ENCODE results near the gene UPK2.
"Not testable (repeated sequence)": the region's sequence is repeated elsewhere in the genome, so short reads cannot be mapped to it uniquely, and the experiment has no call there.

The UPK2 gene

GRCh38 chr11:118948000-118948399, 8.1 kb upstream of the UPK2 start:
- Histone ChIP-seq H3K4me1 (ENCODE audit: control insufficient read depth, insufficient read depth, low read length) (no peaks in the 10 kb centered on the region), H3K36me3 (ENCODE audit: control insufficient read depth, insufficient read depth, low read length) (no peaks in the 10 kb centered on the region), H3K9me3 (ENCODE audit: control insufficient read depth, insufficient read depth, low read depth, low read length) (no peaks in the 10 kb centered on the region), H3K27me3 (ENCODE audit: control insufficient read depth, insufficient read depth, low read length) (peaks cover 3% of the 10 kb centered on the region; the same call in 1 of the 2 replicates), H3K9ac (ENCODE audit: low read length) (no peak overlapping the region), H3K27ac (ENCODE audit: low read depth, low read length) (no peak overlapping the region), H3K4me3 (ENCODE audit: low read depth, low read length) (no peak overlapping the region)

DNA sequence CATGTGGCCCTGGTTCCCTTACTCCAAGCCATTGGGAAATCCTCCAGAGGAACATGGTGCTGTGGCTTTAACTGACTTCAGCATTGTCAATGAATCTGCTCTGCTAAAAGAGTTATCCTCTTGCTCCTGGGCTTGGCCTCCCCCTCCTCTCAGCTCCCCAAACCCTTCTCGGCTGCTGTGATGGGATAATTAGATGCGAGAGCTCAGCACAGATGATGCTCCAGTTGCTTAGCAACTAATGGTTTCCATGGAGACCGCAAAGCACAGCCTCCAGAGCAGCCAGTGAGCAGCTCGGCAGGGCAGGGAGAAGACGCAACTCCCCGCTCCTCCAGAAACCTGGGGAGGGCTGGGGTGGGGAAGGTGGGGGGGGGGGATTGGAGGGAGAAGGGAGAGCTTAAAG, 2.8 kb upstream of the UPK2 start:
- H3K27ac ChIP-seq (ENCODE audit: low read depth, low read length): no peak overlapping the region
- peaks cover 22% of the 10 kb centered on the region for H3K27me3 ChIP-seq (ENCODE audit: control insufficient read depth, insufficient read depth, low read length)
- H3K9ac ChIP-seq (ENCODE audit: low read length): no peak overlapping the region
- H3K9me3 ChIP-seq (ENCODE audit: control insufficient read depth, insufficient read depth, low read depth, low read length): no peaks in the 10 kb centered on the region
- H3K4me1 ChIP-seq (ENCODE audit: control insufficient read depth, insufficient read depth, low read length): peaks cover 6% of the 10 kb centered on the region; the same call in 1 of the 2 replicates
- no peaks in the 10 kb centered on the region for H3K36me3 ChIP-seq (ENCODE audit: control insufficient read depth, insufficient read depth, low read length)
- no peak overlapping the region for H3K4me3 ChIP-seq (ENCODE audit: low read depth, low read length)

GRCh38 chr11:118953976-118954375, 2.1 kb upstream of the UPK2 start:
- not testable (repeated sequence) for H3K9me3 ChIP-seq (ENCODE audit: control insufficient read depth, insufficient read depth, low read depth, low read length); H3K36me3 ChIP-seq (ENCODE audit: control insufficient read depth, insufficient read depth, low read length); H3K4me1 ChIP-seq (ENCODE audit: control insufficient read depth, insufficient read depth, low read length); H3K4me3 ChIP-seq (ENCODE audit: low read depth, low read length); H3K9ac ChIP-seq (ENCODE audit: low read length); H3K27ac ChIP-seq (ENCODE audit: low read depth, low read length)
- peaks cover 22% of the 10 kb centered on the region for H3K27me3 ChIP-seq (ENCODE audit: control insufficient read depth, insufficient read depth, low read length)

GRCh38 chr11:118956847-118957469, 860 bp downstream of the UPK2 start:
- H3K36me3 ChIP-seq (ENCODE audit: control insufficient read depth, insufficient read depth, low read length): no peaks in the 10 kb centered on the region
- H3K4me3 ChIP-seq (ENCODE audit: low read depth, low read length): no peak overlapping the region
- H3K4me1 ChIP-seq (ENCODE audit: control insufficient read depth, insufficient read depth, low read length): peaks cover 6% of the 10 kb centered on the region
- H3K27ac ChIP-seq (ENCODE audit: low read depth, low read length): no peak overlapping the region
- H3K27me3 ChIP-seq (ENCODE audit: control insufficient read depth, insufficient read depth, low read length): peaks cover 22% of the 10 kb centered on the region
- no peaks in the 10 kb centered on the region for H3K9me3 ChIP-seq (ENCODE audit: control insufficient read depth, insufficient read depth, low read depth, low read length)
- H3K9ac ChIP-seq (ENCODE audit: low read length): no peak overlapping the region

- H3K27me3 ChIP-seq (ENCODE audit: control insufficient read depth, insufficient read depth, low read length): peaks cover 22% of the 10 kb centered on the region
- no peak overlapping the region for H3K27ac ChIP-seq (ENCODE audit: low read depth, low read length)
- H3K36me3 ChIP-seq (ENCODE audit: control insufficient read depth, insufficient read depth, low read length): no peaks in the 10 kb centered on the region
- H3K4me1 ChIP-seq (ENCODE audit: control insufficient read depth, insufficient read depth, low read length): peaks cover 6% of the 10 kb centered on the region
- H3K9me3 ChIP-seq (ENCODE audit: control insufficient read depth, insufficient read depth, low read depth, low read length): no peaks in the 10 kb centered on the region
- H3K4me3 ChIP-seq (ENCODE audit: low read depth, low read length): no peak overlapping the region
- H3K9ac ChIP-seq (ENCODE audit: low read length): no peak overlapping the region
Measured at GRCh38 chr11:118957549-118957948, 1.5 kb downstream of the UPK2 start.

GRCh38 chr11:118957968-118958367, 1.9 kb downstream of the UPK2 start:
- H3K4me3 ChIP-seq (ENCODE audit: low read depth, low read length): no peak overlapping the region

GRCh38 chr11:118958577-118958976, 2.5 kb downstream of the UPK2 start:
- H3K9me3 ChIP-seq (ENCODE audit: control insufficient read depth, insufficient read depth, low read depth, low read length): no peaks in the 10 kb centered on the region
- peaks cover 6% of the 10 kb centered on the region for H3K4me1 ChIP-seq (ENCODE audit: control insufficient read depth, insufficient read depth, low read length)
- H3K27ac ChIP-seq (ENCODE audit: low read depth, low read length): no peak overlapping the region
- no peak overlapping the region for H3K9ac ChIP-seq (ENCODE audit: low read length)
- H3K27me3 ChIP-seq (ENCODE audit: control insufficient read depth, insufficient read depth, low read length): peaks cover 16% of the 10 kb centered on the region
- no peaks in the 10 kb centered on the region for H3K36me3 ChIP-seq (ENCODE audit: control insufficient read depth, insufficient read depth, low read length)
- no peak overlapping the region for H3K4me3 ChIP-seq (ENCODE audit: low read depth, low read length)

More at GRCh38 chr11:118957968-118958367, 1.9 kb downstream of the UPK2 start:
- H3K9ac ChIP-seq (ENCODE audit: low read length): no peak overlapping the region
- H3K27me3 ChIP-seq (ENCODE audit: control insufficient read depth, insufficient read depth, low read length): peaks cover 20% of the 10 kb centered on the region
- no peaks in the 10 kb centered on the region for H3K9me3 ChIP-seq (ENCODE audit: control insufficient read depth, insufficient read depth, low read depth, low read length)
- H3K4me1 ChIP-seq (ENCODE audit: control insufficient read depth, insufficient read depth, low read length): peaks cover 6% of the 10 kb centered on the region
- H3K36me3 ChIP-seq (ENCODE audit: control insufficient read depth, insufficient read depth, low read length): no peaks in the 10 kb centered on the region
- no peak overlapping the region for H3K27ac ChIP-seq (ENCODE audit: low read depth, low read length)

DNA sequence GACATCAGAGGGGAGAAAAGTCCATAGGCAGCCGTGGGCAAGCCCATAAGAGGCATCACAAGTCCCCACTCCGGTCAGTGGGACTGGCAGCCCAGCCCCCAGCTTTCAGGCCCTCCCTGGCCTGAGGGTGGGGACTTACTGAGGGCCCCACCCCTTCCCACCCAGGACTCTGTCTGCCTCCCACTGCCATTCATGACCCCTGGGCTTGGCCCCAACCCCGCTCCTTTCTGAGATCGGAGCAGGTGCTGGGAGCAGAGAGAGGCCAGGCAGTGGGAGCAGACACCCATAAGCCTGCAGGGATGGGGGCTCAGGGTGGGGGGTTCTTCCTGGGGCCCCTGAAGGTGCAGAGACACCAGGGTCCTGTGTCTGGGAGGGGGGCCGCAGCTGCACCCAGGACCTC, 5.1 kb downstream of the UPK2 start:
- Histone ChIP-seq H3K9me3 (ENCODE audit: control insufficient read depth, insufficient read depth, low read depth, low read length) (no peaks in the 10 kb centered on the region), H3K9ac (ENCODE audit: low read length) (no peak overlapping the region), H3K4me3 (ENCODE audit: low read depth, low read length) (no peak overlapping the region), H3K27me3 (ENCODE audit: control insufficient read depth, insufficient read depth, low read length) (peaks cover 9% of the 10 kb centered on the region; the same call in 1 of the 2 replicates), H3K36me3 (ENCODE audit: control insufficient read depth, insufficient read depth, low read length) (no peaks in the 10 kb centered on the region), H3K4me1 (ENCODE audit: control insufficient read depth, insufficient read depth, low read length) (no peaks in the 10 kb centered on the region; the same call in 1 of the 2 replicates), H3K27ac (ENCODE audit: low read depth, low read length) (no peak overlapping the region)

DNA sequence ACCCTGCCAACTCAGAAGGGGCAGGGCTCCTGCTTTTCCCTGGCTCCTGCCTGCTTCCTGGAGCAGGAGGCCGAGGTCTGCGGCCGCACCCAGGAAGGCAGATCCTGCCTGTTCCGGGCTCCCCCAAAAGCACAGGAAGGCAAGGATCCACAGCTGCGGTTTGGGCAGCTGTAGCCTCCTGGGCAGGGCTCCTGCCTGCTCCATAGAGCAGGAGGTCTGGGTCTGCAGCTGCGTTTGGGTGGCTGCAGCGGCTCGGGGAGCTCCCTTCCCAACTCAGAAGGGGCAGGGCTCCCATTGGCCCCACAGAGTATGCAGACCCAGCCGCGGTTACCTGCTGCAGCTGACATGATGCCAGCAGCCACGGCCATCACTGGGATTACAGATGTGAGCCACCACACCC, 5.5 kb downstream of the UPK2 start:
- no peaks in the 10 kb centered on the region; the same call in 1 of the 2 replicates for H3K4me1 ChIP-seq (ENCODE audit: control insufficient read depth, insufficient read depth, low read length)
- no peak overlapping the region for H3K4me3 ChIP-seq (ENCODE audit: low read depth, low read length)
- no peaks in the 10 kb centered on the region for H3K9me3 ChIP-seq (ENCODE audit: control insufficient read depth, insufficient read depth, low read depth, low read length)
- H3K27me3 ChIP-seq (ENCODE audit: control insufficient read depth, insufficient read depth, low read length): peaks cover 9% of the 10 kb centered on the region; the same call in 1 of the 2 replicates
- no peaks in the 10 kb centered on the region for H3K36me3 ChIP-seq (ENCODE audit: control insufficient read depth, insufficient read depth, low read length)
- no peak overlapping the region for H3K27ac ChIP-seq (ENCODE audit: low read depth, low read length)
- no peak overlapping the region for H3K9ac ChIP-seq (ENCODE audit: low read length)

- H3K27me3 ChIP-seq (ENCODE audit: control insufficient read depth, insufficient read depth, low read length); H3K4me1 ChIP-seq (ENCODE audit: control insufficient read depth, insufficient read depth, low read length); H3K9ac ChIP-seq (ENCODE audit: low read length); H3K4me3 ChIP-seq (ENCODE audit: low read depth, low read length); H3K9me3 ChIP-seq (ENCODE audit: control insufficient read depth, insufficient read depth, low read depth, low read length); H3K36me3 ChIP-seq (ENCODE audit: control insufficient read depth, insufficient read depth, low read length); H3K27ac ChIP-seq (ENCODE audit: low read depth, low read length): not testable (repeated sequence)
Measured at GRCh38 chr11:118969508-118969907, 13.4 kb downstream of the UPK2 start.

- Histone ChIP-seq H3K9me3 (ENCODE audit: control insufficient read depth, insufficient read depth, low read depth, low read length) (no peaks in the 10 kb centered on the region), H3K36me3 (ENCODE audit: control insufficient read depth, insufficient read depth, low read length) (no peaks in the 10 kb centered on the region), H3K27ac (ENCODE audit: low read depth, low read length) (no peak within 1 kb of the TSS), H3K27me3 (ENCODE audit: control insufficient read depth, insufficient read depth, low read length) (0 out of 2 replicates have a peak, but pooled peaks cover 6% of the 10 kb centered on the region), H3K4me3 (ENCODE audit: low read depth, low read length) (no peak within 1 kb of the TSS), H3K4me1 (ENCODE audit: control insufficient read depth, insufficient read depth, low read length) (no peaks in the 10 kb centered on the region), H3K9ac (ENCODE audit: low read length) (no peak within 1 kb of the TSS)
Measured at GRCh38 chr11:118971646-118972045, 15.5 kb downstream of the UPK2 start, which contains the start of gene FOXR1. Gene FOXR1, plus strand, starts transcription at chr11:118971761. Its CDS starts 171 bp downstream, at chr11:118971932.
